Adrenal gland (tissue), 5 donors: ENCODE data around the gene MYL7.

Experiments used
- POLR2A ChIP-seq, 2 donors: fragments of 450-650 bp; IDR thresholded peaks; one replicate each; pipeline ENCODE4 v1.6.1; 2017; ENCODE audit warnings: antibody characterized with exemption in 2 of 2, mild to moderate bottlenecking in 2 of 2, moderate library complexity in 1 of 2
- TF ChIP-seq, protein P1 (sequence below), 6 experiments: fragments of 450-650 bp in 4 of 6; fragments of 200-600 bp in 2 of 6; sonication (generic) in 1 of 6; IDR thresholded peaks; 1 replicate in 5 of 6; 2 replicates in 1 of 6; pipeline versions ENCODE4 v1.5.1 to v1.8.0; 2016 to 2021; ENCODE audit warnings: antibody characterized with exemption in 6 of 6, mild to moderate bottlenecking in 2 of 6, moderate library complexity in 1 of 6
- donor health status: DM: no; HTN: no; CAD: no.

DNA sequence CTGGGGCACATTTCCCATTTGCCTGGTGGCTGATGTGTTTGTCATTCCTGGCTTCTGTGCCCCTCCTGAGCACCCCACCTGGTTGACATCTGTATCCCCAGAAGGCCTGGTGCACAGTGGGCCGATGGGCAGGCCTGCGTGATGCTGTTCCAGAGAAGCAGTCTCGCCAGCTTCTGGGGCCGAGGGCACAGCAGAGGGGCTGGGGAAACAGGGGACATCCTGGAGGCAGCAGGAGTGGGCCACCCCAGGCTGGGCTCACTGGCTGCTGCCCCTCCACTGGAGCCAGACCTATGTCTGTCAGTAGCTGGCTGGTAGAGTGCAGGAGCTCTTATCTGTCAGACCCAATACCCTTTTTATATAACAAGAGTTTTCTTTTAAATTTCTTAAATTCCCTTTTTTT, 896 bp upstream of the MYL7 start:
- TF ChIP-seq POLR2A (IDR thresholded peaks at IDR 0.05), result no peak
- TF ChIP-seq, protein P1, sequence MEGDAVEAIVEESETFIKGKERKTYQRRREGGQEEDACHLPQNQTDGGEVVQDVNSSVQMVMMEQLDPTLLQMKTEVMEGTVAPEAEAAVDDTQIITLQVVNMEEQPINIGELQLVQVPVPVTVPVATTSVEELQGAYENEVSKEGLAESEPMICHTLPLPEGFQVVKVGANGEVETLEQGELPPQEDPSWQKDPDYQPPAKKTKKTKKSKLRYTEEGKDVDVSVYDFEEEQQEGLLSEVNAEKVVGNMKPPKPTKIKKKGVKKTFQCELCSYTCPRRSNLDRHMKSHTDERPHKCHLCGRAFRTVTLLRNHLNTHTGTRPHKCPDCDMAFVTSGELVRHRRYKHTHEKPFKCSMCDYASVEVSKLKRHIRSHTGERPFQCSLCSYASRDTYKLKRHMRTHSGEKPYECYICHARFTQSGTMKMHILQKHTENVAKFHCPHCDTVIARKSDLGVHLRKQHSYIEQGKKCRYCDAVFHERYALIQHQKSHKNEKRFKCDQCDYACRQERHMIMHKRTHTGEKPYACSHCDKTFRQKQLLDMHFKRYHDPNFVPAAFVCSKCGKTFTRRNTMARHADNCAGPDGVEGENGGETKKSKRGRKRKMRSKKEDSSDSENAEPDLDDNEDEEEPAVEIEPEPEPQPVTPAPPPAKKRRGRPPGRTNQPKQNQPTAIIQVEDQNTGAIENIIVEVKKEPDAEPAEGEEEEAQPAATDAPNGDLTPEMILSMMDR (IDR thresholded peaks at IDR 0.05), result no peak
